BLaER1 treated with 17β-estradiol and CSF1 and Interleukin-3, amounts not matched to agents 10 nM and 100 nM (cell line): ENCODE results near the gene DRC7.

Source experiments
- H3K27ac ChIP-seq, 11 experiments: shearing (Covaris generic); formaldehyde crosslinking; 2 replicates each; pipeline ENCODE4 v1.8.1; 2022
- H3K27me3 ChIP-seq, 11 experiments: shearing (Covaris generic); formaldehyde crosslinking; 2 replicates each; pipeline ENCODE4 v1.8.1; 2022
- H3K36me3 ChIP-seq, 11 experiments: shearing (Covaris generic); formaldehyde crosslinking; 2 replicates each; pipeline ENCODE4 v1.8.1; 2022
- H3K4me1 ChIP-seq, 10 experiments: shearing (Covaris generic); formaldehyde crosslinking; 2 replicates each; pipeline ENCODE4 v1.8.1; 2022
- H3K4me2 ChIP-seq, 11 experiments: shearing (Covaris generic); formaldehyde crosslinking; 2 replicates each; pipeline ENCODE4 v1.8.1; 2022
- H3K4me3 ChIP-seq, 10 experiments: shearing (Covaris generic); formaldehyde crosslinking; 2 replicates each; pipeline ENCODE4 v1.8.1; 2022
- H3K9ac ChIP-seq, 11 experiments: shearing (Covaris generic); formaldehyde crosslinking; 2 replicates each; pipeline ENCODE4 v1.8.1; 2022
- H3K9me3 ChIP-seq, 11 experiments: shearing (Covaris generic); formaldehyde crosslinking; replicated peaks in 1 of 11; 2 replicates each; pipeline ENCODE4 v1.8.1; 2022
- H4K20me1 ChIP-seq, 11 experiments: shearing (Covaris generic); formaldehyde crosslinking; 2 replicates each; pipeline ENCODE4 v1.8.1; 2022
- Cebpa-rat ChIP-seq, 11 experiments: shearing (Covaris generic); IDR thresholded peaks; 2 replicates each; pipeline ENCODE4 v1.8.1; 2022

The DRC7 gene

DNA sequence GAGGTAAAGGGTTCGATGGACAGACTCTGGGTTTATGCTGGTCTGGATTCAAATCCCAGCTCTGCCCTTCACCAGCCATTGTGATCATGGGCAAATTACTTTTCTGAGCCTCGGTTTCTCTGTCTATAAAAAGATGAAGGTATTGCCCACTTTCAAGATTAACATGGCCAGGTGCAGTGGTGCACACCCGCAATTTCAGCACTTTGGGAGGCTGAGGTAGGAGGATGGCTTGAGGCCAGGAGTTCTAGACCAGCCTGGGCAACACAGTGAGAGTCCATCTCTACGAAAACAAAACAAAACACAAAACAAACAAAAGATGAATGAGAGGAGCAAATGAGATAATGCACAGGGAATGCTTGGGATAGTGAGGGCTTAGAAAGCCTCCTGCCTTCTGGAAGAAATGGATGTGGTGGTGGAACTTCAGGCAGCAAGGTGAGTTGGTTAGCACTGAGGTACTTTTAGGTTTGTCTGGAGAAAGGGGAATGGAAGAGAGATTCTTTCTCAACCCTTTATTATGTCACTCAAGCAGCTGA, 18.0 kb upstream of the DRC7 start:
- Histone ChIP-seq H3K27ac (peak overlapping the region in 9 of 11 experiments; percentile 32 to 75 (median 72); a peak in 18 of 22 replicates), H3K4me3 (no peak overlapping the region), H3K9me3 (no peaks in the 10 kb centered on the region), H3K9ac (peak overlapping the region in 4 of 11 experiments; percentile 31 to 63 (median 48); a peak in 3 of 22 replicates), H3K36me3 (0 out of 22 replicates have a peak, but pooled peaks cover 0 to 5% (median 0%) of the 10 kb centered on the region in 11 experiments), H3K4me1 (peaks cover 49 to 94% (median 67%) of the 10 kb centered on the region in 10 experiments), H3K4me2 (peak overlapping the region in 10 of 11 experiments; percentile 50 to 89 (median 81); a peak in 18 of 22 replicates), H4K20me1 (no peaks in the 10 kb centered on the region), H3K27me3 (no peaks in the 10 kb centered on the region)
- TF ChIP-seq Cebpa-rat (IDR thresholded peaks at IDR 0.05), result no peak

DNA sequence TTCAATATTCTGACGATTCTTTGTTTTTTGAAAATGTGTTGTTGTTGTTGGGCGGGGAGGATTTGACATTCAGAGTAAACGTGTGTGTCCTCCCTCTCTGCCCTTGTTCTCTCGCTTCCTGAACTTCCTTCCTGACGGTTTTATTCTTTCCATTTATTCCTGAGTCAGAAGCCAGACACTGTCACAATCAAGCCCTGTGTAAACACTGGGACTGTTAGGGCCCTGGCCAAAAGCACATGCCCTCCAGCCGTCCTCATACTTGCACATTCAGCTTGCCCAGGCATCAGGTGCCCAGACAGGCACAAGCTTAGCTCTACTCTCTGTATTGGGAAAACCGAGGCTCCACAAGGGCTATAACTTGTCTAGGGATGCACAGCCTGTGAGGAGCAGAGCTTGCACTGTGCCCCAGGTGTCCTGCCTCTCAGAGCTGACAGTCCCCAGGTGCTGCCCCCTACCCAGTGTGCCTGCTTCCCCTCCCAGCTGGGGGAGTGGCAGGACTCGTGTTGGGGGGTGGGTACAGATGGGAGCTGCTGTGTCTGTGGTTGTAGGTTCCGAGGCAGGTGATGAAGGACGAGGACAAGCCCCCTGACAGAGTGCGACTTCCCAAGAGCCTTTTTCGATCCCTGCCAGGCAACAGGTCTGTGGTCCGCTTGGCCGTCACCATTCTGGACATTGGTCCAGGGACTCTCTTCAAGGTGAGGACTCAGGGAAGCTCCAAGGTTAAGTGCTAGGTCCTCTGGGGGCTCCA, 16.8 kb upstream of the DRC7 start:
- H4K20me1 ChIP-seq, result no peaks in the 10 kb centered on the region
- H3K36me3 ChIP-seq, result 0 out of 22 replicates have a peak, but pooled peaks cover 0 to 5% (median 0%) of the 10 kb centered on the region in 11 experiments
- H3K4me2 ChIP-seq, result peak overlapping the region; percentile 44 to 89 (median 78)
- peak overlapping the region in 8 of 11 experiments; percentile 28 to 55 (median 40); a peak in 14 of 22 replicates for H3K9ac ChIP-seq
- peak overlapping the region in 9 of 11 experiments; percentile 7 to 75 (median 68); a peak in 17 of 22 replicates for H3K27ac ChIP-seq
- no peaks in the 10 kb centered on the region for H3K27me3 ChIP-seq
- peaks cover 49 to 98% (median 74%) of the 10 kb centered on the region in 10 experiments for H3K4me1 ChIP-seq
- TF ChIP-seq Cebpa-rat (IDR thresholded peaks at IDR 0.05), result no peak
- no peak overlapping the region for H3K4me3 ChIP-seq
- no peaks in the 10 kb centered on the region for H3K9me3 ChIP-seq

DNA sequence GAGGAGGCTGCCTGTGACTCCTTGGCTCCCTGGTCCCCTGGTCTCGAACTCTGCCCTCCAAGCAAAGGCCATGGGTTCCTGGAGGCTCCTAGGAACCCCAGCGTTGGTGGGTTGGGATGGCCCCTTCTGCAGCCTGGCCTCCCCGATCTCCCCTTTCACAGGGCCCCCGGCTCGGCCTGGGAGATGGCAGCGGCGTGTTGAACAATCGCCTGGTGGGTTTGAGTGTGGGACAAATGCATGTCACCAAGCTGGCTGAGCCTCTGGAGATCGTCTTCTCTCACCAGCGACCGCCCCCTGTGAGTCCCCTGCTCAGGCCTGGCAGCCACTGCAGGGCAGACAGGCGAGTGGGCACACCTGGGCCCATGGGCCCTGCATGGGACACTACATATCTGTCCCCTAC, 15.6 kb upstream of the DRC7 start:
- no peak overlapping the region for H3K4me3 ChIP-seq
- H3K9me3 ChIP-seq, result no peaks in the 10 kb centered on the region
- H3K4me2 ChIP-seq, result peak overlapping the region; percentile 44 to 89 (median 78); a peak in 21 of 22 replicates
- TF ChIP-seq Cebpa-rat (IDR thresholded peaks at IDR 0.05), result no peak
- H3K36me3 ChIP-seq, result no peaks in the 10 kb centered on the region
- peaks cover 60 to 98% (median 84%) of the 10 kb centered on the region in 10 experiments for H3K4me1 ChIP-seq
- no peaks in the 10 kb centered on the region for H4K20me1 ChIP-seq
- peak overlapping the region in 8 of 11 experiments; percentile 34 to 75 (median 56); a peak in 16 of 22 replicates for H3K27ac ChIP-seq
- no peaks in the 10 kb centered on the region for H3K27me3 ChIP-seq
- H3K9ac ChIP-seq, result no peak overlapping the region

DNA sequence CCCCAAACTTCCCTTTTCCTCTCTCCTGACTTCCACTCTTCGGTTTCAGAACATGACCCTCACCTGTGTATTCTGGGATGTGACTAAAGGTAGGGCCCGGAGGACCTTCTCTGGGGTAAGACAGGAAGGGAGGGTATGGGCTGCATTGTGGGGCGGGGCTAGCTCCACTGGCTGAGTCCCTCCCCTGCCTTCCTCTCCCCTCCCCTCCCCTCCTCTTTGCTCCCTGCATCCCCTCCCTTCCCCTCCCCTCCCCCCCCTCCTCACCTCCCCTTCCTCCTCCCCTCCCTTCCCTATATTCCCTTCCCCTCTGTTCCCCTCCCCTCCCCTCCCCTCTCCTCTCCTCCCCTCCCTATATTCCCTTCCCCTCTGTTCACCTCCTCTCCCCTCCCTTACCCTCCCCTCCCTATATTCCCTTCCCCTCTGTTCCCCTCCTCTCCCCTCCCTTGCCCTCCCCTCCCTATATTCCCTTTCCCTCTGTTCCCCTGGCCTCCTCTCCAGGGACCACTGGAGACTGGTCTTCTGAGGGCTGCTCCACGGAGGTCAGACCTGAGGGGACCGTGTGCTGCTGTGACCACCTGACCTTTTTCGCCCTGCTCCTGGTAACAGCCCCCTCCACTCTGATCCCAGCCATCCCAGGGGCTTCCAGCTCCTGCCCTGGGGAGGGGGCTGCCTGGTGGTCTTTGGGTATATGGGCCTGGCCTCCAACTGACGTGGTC, 14.7 kb upstream of the DRC7 start:
- Histone ChIP-seq H3K9me3 (no peaks in the 10 kb centered on the region), H3K4me2 (peak overlapping the region; percentile 44 to 97 (median 84)), H3K4me1 (peaks cover 69 to 98% (median 89%) of the 10 kb centered on the region in 10 experiments), H3K4me3 (no peak overlapping the region), H3K9ac (peak overlapping the region in 4 of 11 experiments; percentile 9 to 37 (median 16); a peak in 3 of 22 replicates), H3K36me3 (no peaks in the 10 kb centered on the region), H4K20me1 (no peaks in the 10 kb centered on the region), H3K27me3 (no peaks in the 10 kb centered on the region), H3K27ac (peak overlapping the region in 9 of 11 experiments; percentile 22 to 75 (median 60); a peak in 17 of 22 replicates)
- no peak for TF ChIP-seq Cebpa-rat (IDR thresholded peaks at IDR 0.05)

DNA sequence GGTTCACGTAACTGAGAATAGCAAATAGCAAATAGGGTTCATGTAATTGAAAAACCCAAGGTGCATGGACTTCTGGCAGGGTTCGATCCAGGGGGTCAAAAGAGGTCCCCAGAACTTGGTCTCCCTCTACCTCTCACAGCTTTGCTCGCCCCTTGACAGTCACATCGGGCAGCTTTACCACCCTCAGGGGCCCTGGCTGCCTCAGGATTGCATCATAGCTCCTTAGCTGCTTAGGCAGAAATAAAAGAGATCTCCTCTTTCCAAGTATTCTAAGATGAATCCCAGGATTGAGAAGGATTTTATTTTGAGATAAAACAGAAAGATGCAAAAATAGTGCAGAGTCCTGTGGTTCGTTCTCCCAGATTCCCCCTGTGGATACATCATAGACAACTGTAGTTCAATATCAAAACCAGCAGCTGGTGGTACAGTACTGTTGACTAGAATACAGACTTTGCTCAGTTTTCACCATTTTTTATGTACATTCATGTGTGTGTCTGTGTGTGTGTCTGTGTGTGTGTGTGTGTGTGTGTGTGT, 13.7 kb upstream of the DRC7 start:
- Histone ChIP-seq H4K20me1 (no peaks in the 10 kb centered on the region), H3K27ac (peak overlapping the region in 8 of 11 experiments; percentile 50 to 66 (median 57); a peak in 15 of 22 replicates), H3K36me3 (no peaks in the 10 kb centered on the region), H3K4me1 (peaks cover 61 to 98% (median 85%) of the 10 kb centered on the region in 10 experiments), H3K4me2 (peak overlapping the region; percentile 9 to 97 (median 64); a peak in 20 of 22 replicates), H3K4me3 (no peak overlapping the region), H3K9ac (peak overlapping the region in 4 of 11 experiments; percentile 3 to 46 (median 16); a peak in 3 of 22 replicates), H3K9me3 (0 out of 22 replicates have a peak, but pooled peaks cover 0 to 5% (median 0%) of the 10 kb centered on the region in 11 experiments), H3K27me3 (no peaks in the 10 kb centered on the region)
- TF ChIP-seq Cebpa-rat (IDR thresholded peaks at IDR 0.05), result peak in 8 of 11 experiments; percentile 16 to 78 (median 45); a peak in 9 of 22 replicates

DNA sequence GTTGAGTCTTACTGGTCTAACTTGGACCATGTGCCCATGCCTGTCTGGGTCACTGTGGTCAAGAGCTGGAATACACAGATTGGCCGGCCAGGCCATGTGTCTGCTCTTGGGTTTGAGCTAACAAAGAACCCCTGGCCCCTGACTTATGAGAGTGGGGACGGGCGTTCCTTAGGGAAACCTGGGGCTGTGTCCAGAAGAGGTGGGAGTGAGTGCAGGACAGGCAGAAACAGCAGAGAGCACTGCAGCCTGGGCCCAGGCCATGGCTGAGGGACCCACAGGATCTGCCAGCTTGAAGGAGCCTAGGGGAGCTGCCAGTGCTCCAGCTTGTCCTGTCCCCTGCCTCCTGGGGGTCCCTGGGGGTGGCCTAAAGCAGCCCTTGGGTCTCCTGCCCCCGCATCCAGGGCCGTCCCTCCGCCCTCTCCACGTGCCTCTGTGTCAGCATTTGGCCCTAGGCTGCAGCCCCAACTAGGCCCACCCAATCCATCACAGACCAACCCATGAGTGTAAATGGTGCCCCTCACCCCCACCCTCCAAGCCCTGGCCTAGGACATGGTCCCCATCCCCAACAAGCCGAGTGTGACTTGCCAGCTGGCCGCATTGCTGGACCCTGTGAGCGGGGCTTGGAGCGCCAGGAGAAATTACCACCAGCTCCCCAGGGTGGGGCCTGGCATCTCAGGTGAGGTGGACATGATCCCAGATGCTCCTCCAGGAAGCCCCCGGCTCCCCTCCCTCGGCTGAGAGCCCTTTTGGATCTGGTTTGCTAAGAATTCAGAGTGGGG, 12.5 kb upstream of the DRC7 start:
- H3K9ac ChIP-seq, result 0 out of 22 replicates have a peak overlapping the region, but pooled peaks of 1 of the 11 experiments have one; percentile 3
- H3K4me3 ChIP-seq, result no peak overlapping the region
- TF ChIP-seq Cebpa-rat (IDR thresholded peaks at IDR 0.05), result no peak
- H3K36me3 ChIP-seq, result no peaks in the 10 kb centered on the region
- H4K20me1 ChIP-seq, result no peaks in the 10 kb centered on the region
- peaks cover 61 to 98% (median 85%) of the 10 kb centered on the region in 10 experiments for H3K4me1 ChIP-seq
- no peaks in the 10 kb centered on the region for H3K27me3 ChIP-seq
- H3K4me2 ChIP-seq, result peak overlapping the region in 4 of 11 experiments; percentile 3 to 97 (median 57); a peak in 4 of 22 replicates
- 0 out of 22 replicates have a peak, but pooled peaks cover 0 to 5% (median 0%) of the 10 kb centered on the region in 11 experiments for H3K9me3 ChIP-seq
- peak overlapping the region in 9 of 11 experiments; percentile 25 to 100 (median 99); a peak in 18 of 22 replicates for H3K27ac ChIP-seq

DNA sequence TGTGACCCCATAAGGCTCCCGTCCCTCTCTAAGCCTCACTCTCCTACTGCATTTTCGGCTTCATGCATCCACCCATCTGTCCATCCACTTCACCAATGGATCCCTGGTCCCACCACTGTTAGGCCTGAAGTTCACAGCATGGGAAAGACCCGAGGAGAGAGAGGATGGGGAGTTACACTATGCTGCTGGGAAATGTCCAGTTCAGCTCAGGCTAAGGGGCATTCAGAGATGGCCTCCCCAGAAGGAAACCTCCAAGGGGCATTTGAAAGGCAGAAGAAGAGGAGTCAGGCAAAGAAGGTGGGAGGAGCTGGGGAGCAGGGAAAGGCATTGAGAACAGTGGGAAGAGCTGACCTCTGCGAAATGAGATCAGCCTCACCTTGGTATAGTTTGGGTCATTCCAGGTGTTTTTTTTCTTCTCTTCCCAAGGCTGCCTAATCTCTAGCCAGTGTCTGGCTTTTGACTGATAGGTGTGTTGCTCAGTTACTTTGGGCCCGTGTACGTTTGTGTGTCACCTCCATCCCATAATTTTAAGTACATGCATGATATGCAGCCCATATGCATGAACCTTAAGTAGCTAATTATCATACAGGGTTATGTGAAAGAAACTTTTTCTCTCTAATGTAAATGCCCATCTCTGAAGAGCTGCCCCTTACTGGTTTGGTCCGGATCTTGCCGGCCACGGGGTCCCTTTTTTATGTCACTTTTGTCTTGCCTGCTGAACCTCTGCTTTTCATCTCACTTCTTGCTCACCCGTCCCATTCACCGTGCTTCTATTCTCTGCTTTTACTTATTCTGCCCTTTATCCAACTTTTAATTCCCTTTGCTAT, 11.6 kb upstream of the DRC7 start:
- Histone ChIP-seq H3K27ac (peak overlapping the region in 9 of 11 experiments; percentile 59 to 100 (median 99); a peak in 17 of 22 replicates), H3K27me3 (no peaks in the 10 kb centered on the region), H3K4me2 (peak overlapping the region in 9 of 11 experiments; percentile 7 to 97 (median 59); a peak in 13 of 22 replicates), H3K4me1 (peaks cover 61 to 98% (median 85%) of the 10 kb centered on the region in 10 experiments), H3K9me3 (0 out of 22 replicates have a peak, but pooled peaks cover 0 to 5% (median 0%) of the 10 kb centered on the region in 11 experiments), H3K36me3 (no peaks in the 10 kb centered on the region), H4K20me1 (no peaks in the 10 kb centered on the region), H3K9ac (peak overlapping the region in 7 of 11 experiments; percentile 20 to 47 (median 32); a peak in 3 of 22 replicates), H3K4me3 (no peak overlapping the region)
- no peak for TF ChIP-seq Cebpa-rat (IDR thresholded peaks at IDR 0.05)
